HG03457 (cell line): ENCODE data around the gene MMEL1.
A peak's percentile ranks its signal among the peaks of the same experiment; 100 is the strongest.
"Not testable (repeated sequence)": the region's sequence is repeated elsewhere in the genome, so short reads cannot be mapped to it uniquely, and the experiment has no call there.

Experiments
- ATAC-seq: cut with Tn5 transposase; IDR thresholded peaks from one replicate; pipeline ENCODE4 v1.9.1; 2021; ENCODE audit warnings: moderate number of reproducible peaks; ENCODE audit not compliant: unreplicated experiment

MMEL1 gene

GRCh38 chr1:2558861-2559260 is 74.0 kb downstream of the MMEL1 start:
- ATAC-seq, result no peak

GRCh38 chr1:2558420-2558819 is 74.4 kb downstream of the MMEL1 start:
- no peak for ATAC-seq

- no peak for ATAC-seq
Measured at GRCh38 chr1:2557482-2558400, 75.1 kb downstream of the MMEL1 start.

GRCh38 chr1:2556678-2557481 is 75.9 kb downstream of the MMEL1 start:
- ATAC-seq, result no peak

GRCh38 chr1:2556277-2556677 is 76.5 kb downstream of the MMEL1 start, which contains the start of gene TNFRSF14:
Gene TNFRSF14 (plus strand): TSS chr1:2556371. CDS start chr1:2556665, 294 bp downstream.
- ATAC-seq, result no peak

- ATAC-seq, result no peak
Measured at GRCh38 chr1:2555634-2556276, 77.1 kb downstream of the MMEL1 start.

- no peak for ATAC-seq
Measured at GRCh38 chr1:2554621-2555387, 78.0 kb downstream of the MMEL1 start.

GRCh38 chr1:2553871-2554620 is 78.8 kb downstream of the MMEL1 start:
- no peak for ATAC-seq

GRCh38 chr1:2553076-2553475 is 79.7 kb downstream of the MMEL1 start:
- not testable (repeated sequence) for ATAC-seq

- ATAC-seq, result no peak
Measured at GRCh38 chr1:2552189-2552588, 80.6 kb downstream of the MMEL1 start.

- ATAC-seq, result not testable (repeated sequence)
Measured at GRCh38 chr1:2551544-2551943, 81.3 kb downstream of the MMEL1 start.

- not testable (repeated sequence) for ATAC-seq
Measured at GRCh38 chr1:2550309-2550861, 82.4 kb downstream of the MMEL1 start.

GRCh38 chr1:2549367-2550029 is 83.3 kb downstream of the MMEL1 start:
- ATAC-seq, result not testable (repeated sequence)

- no peak for ATAC-seq
Measured at GRCh38 chr1:2548068-2548589, 84.7 kb downstream of the MMEL1 start.

GRCh38 chr1:2547210-2548067 is 85.4 kb downstream of the MMEL1 start:
- peak; percentile 1 for ATAC-seq

- peak; percentile 30 for ATAC-seq
Measured at GRCh38 chr1:2546515-2547209, 86.2 kb downstream of the MMEL1 start.
